ENCODE measurements around the gene SLC25A10.

The SLC25A10 gene

DNA sequence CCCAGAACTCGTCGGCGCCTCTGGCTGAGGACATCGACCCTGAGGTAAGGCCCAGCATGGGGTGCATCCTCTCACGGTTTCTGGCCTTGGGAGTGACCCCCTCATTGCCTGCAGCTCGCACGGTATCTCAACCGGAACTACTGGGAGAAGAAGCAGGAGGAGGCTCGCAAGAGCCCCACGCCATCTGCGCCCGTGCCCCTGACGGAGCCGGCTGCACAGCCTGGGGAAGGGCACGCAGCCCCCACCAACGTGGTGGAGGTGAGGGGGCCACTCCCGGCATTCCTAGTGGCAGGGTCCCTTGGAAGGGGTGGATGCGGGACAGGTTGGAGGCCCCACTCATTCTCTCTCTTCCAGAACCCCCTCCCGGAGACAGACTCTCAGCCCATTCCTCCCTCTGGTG, 17.3 kb upstream of the SLC25A10 start:
- TF ChIP-seq SPI1 (IDR thresholded peaks at IDR 0.05; ENCODE audit: low read depth, low read length) (no peak), POLR2AphosphoS5 (IDR thresholded peaks at IDR 0.05; ENCODE audit: low read depth, low read length) (no peak), TAF1 (IDR thresholded peaks at IDR 0.05; ENCODE audit: low read depth, low read length) (no peak), PAX5 (IDR thresholded peaks at IDR 0.05; ENCODE audit: insufficient read depth, low read length, severe bottlenecking) (no peak), POLR2A (IDR thresholded peaks at IDR 0.05; ENCODE audit: low read depth, low read length) (no peak), POU2F2 (IDR thresholded peaks at IDR 0.05; ENCODE audit: low read depth, low read length) (no peak)
- FAIRE-seq (no peak), DNase-seq (ENCODE audit: insufficient read length, low spot score) (no peak)

DNA sequence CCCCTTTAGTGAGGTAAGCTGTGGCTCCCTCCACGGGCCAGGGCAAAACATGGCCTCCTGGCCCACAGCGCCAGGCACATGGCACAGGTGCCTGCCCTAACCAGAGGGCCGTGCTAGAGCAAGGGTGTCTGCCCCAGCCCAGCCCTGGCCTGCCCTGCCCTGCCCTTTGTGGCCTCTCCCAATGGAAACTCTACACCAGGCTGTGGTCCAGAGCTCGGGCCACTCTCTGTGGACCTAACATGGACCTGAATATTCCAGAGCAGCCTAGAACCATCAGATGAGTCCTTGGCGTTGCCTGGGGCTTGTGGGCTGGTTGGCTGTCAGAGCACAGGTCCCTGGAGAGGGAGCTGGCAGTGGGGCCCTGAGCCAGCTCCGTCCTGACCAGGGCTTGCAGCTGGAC, 16.9 kb upstream of the SLC25A10 start:
- DNase-seq (ENCODE audit: insufficient read length, low spot score): no peak

DNA sequence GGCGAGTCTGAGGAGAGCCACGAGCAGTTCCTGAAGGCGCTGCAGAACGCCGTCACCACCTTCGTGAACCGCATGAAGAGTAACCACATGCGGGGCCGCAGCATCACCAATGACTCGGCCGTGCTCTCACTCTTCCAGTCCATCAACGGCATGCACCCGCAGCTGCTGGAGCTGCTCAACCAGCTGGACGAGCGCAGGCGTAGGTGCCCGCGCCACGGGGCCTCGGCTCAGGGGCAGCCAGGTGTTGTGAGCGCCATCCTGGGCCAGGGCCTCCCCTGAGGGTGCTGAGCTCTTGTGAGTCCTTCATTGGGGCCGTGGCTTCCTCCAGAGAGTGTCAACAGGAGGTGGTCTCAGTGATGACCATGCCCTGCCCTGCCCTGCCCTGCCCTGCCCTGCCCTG, 16.3 kb upstream of the SLC25A10 start:
- FAIRE-seq (no peak), DNase-seq (ENCODE audit: insufficient read length, low spot score) (no peak)
- TF ChIP-seq POLR2A (IDR thresholded peaks at IDR 0.05; ENCODE audit: low read depth, low read length) (no peak), SPI1 (IDR thresholded peaks at IDR 0.05; ENCODE audit: low read depth, low read length) (no peak), POU2F2 (IDR thresholded peaks at IDR 0.05; ENCODE audit: low read depth, low read length) (no peak), POLR2AphosphoS5 (IDR thresholded peaks at IDR 0.05; ENCODE audit: low read depth, low read length) (no peak)

More for the DNA sequence above, 16.9 kb upstream of the SLC25A10 start:
- TF ChIP-seq TAF1 (IDR thresholded peaks at IDR 0.05; ENCODE audit: low read depth, low read length) (no peak), PAX5 (IDR thresholded peaks at IDR 0.05; ENCODE audit: insufficient read depth, low read length, severe bottlenecking) (no peak), POLR2AphosphoS5 (IDR thresholded peaks at IDR 0.05; ENCODE audit: low read depth, low read length) (no peak), SPI1 (IDR thresholded peaks at IDR 0.05; ENCODE audit: low read depth, low read length) (no peak)
- no peak for FAIRE-seq

GRCh38 chr17:81696218-81696941, 15.7 kb upstream of the SLC25A10 start:
- TF ChIP-seq POU2F2 (IDR thresholded peaks at IDR 0.05; ENCODE audit: low read depth, low read length): no peak
- TF ChIP-seq POLR2AphosphoS5 (IDR thresholded peaks at IDR 0.05; ENCODE audit: low read depth, low read length): no peak
- no peak for TF ChIP-seq POLR2A (IDR thresholded peaks at IDR 0.05; ENCODE audit: low read depth, low read length)
- no peak for TF ChIP-seq SPI1 (IDR thresholded peaks at IDR 0.05; ENCODE audit: low read depth, low read length)
- no peak for TF ChIP-seq PAX5 (IDR thresholded peaks at IDR 0.05; ENCODE audit: insufficient read depth, low read length, severe bottlenecking)
- TF ChIP-seq TAF1 (IDR thresholded peaks at IDR 0.05; ENCODE audit: low read depth, low read length): no peak
- no peak for FAIRE-seq

DNA sequence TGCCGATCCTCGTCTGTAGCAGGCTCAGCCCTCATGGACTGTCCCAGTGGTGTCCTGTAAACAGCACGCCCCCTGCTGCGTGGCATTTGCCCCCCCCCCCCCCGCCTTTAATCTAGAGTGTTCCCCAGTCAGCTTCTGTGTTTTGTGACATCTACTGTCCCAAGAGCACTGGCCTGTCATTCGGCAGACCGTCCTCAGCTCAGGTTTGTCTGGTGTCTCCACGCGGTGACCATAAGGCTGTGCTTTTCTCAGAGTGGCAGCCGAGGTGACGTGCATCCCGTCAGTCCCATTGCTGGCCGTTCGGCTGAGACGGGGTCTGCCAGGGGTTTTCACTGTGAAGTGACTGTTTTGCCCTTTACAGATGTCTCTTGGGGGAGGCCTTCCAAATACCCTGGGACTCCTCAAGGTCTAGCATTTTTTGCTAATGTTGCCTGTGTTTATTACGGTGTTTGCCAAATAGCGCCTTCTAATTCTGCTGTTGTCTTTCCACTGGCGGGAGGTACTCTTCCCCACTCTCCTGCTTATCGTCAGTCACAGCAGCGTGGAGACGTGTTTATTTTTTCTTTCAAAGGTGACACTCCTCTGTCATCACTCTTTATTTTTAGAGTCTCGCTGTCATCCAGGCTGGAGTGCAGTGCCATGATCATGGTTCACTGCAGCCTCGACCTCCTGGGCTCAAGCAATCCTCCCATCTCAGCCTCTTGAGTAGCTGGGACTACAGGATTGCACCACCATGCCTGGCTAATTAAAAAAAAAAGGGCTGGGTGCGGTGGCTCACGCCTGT, 14.6 kb upstream of the SLC25A10 start:
- FAIRE-seq: no peak
- TF ChIP-seq POU2F2 (IDR thresholded peaks at IDR 0.05; ENCODE audit: low read depth, low read length) (no peak), PAX5 (IDR thresholded peaks at IDR 0.05; ENCODE audit: insufficient read depth, low read length, severe bottlenecking) (no peak), TAF1 (IDR thresholded peaks at IDR 0.05; ENCODE audit: low read depth, low read length) (no peak), POLR2A (IDR thresholded peaks at IDR 0.05; ENCODE audit: low read depth, low read length) (no peak), SPI1 (IDR thresholded peaks at IDR 0.05; ENCODE audit: low read depth, low read length) (no peak), POLR2AphosphoS5 (IDR thresholded peaks at IDR 0.05; ENCODE audit: low read depth, low read length) (no peak)
- no peak for DNase-seq (ENCODE audit: insufficient read length, low spot score)

More at GRCh38 chr17:81696218-81696941, 15.7 kb upstream of the SLC25A10 start:
- no peak for DNase-seq (ENCODE audit: insufficient read length, low spot score)

DNA sequence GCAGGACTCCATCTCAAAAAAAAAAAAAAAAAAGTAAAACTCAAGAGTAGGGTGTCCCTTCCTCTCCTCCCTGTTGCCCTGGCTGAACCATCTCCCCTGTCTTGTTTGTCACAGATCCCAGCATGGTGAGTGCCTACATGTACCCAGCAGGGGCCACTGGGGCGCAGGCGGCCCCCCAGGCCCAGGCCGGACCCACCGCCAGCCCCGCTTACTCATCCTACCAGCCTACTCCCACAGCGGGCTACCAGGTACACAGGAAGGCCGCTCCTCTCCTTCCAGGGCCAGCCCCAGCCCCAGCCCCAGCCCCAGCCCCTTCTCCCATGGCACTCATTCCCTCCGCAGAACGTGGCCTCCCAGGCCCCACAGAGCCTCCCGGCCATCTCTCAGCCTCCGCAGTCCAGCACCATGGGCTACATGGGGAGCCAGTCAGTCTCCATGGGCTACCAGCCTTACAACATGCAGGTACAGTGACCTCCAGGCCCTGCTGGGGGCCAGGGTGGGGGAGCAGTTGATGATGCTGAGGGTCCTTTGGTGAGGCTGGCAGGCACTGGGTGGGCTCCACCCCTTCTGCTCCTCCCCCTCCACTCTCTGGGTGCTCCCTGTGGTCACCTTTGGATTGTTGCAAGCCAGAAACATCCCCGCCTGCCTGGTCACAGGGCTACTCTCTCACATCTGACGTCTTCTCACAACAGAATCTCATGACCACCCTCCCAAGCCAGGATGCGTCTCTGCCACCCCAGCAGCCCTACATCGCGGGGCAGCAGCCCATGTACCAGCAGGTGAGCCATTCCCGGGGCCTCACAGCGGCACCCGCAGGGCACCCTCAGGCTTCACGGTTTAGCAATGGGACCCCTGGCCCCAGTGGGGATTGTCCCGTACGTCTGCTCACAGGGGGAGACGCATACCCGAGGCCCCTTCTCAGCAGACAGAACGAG, 11.5 kb upstream of the SLC25A10 start:
- FAIRE-seq (no peak), DNase-seq (ENCODE audit: insufficient read length, low spot score) (no peak)
- TF ChIP-seq SPI1 (IDR thresholded peaks at IDR 0.05; ENCODE audit: low read depth, low read length): no peak
- TF ChIP-seq TAF1 (IDR thresholded peaks at IDR 0.05; ENCODE audit: low read depth, low read length): no peak
- no peak for TF ChIP-seq POLR2AphosphoS5 (IDR thresholded peaks at IDR 0.05; ENCODE audit: low read depth, low read length)
- no peak for TF ChIP-seq POLR2A (IDR thresholded peaks at IDR 0.05; ENCODE audit: low read depth, low read length)
- no peak for TF ChIP-seq POU2F2 (IDR thresholded peaks at IDR 0.05; ENCODE audit: low read depth, low read length)
- TF ChIP-seq PAX5 (IDR thresholded peaks at IDR 0.05; ENCODE audit: insufficient read depth, low read length, severe bottlenecking): no peak

DNA sequence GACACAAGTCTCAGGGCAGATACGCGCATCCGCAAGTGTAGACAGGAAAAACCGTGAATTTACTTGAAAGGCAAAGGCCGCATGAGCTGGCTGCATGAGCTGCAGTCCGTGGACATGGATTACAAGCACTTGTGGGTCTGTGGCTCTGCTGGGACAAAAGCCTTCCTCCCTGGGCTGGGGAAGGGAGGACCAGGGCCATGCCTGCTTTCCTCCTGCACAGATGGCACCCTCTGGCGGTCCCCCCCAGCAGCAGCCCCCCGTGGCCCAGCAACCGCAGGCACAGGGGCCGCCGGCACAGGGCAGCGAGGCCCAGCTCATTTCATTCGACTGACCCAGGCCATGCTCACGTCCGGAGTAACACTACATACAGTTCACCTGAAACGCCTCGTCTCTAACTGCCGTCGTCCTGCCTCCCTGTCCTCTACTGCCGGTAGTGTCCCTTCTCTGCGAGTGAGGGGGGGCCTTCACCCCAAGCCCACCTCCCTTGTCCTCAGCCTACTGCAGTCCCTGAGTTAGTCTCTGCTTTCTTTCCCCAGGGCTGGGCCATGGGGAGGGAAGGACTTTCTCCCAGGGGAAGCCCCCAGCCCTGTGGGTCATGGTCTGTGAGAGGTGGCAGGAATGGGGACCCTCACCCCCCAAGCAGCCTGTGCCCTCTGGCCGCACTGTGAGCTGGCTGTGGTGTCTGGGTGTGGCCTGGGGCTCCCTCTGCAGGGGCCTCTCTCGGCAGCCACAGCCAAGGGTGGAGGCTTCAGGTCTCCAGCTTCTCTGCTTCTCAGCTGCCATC, 10.6 kb upstream of the SLC25A10 start:
- DNase-seq (ENCODE audit: insufficient read length, low spot score) (no peak), FAIRE-seq (no peak)
- 0 out of 2 replicates have a peak, but pooled peaks have one; percentile 11 for TF ChIP-seq POU2F2 (IDR thresholded peaks at IDR 0.05; ENCODE audit: low read depth, low read length)
- peak; percentile 17; the same call in 1 of the 2 replicates for TF ChIP-seq POLR2AphosphoS5 (IDR thresholded peaks at IDR 0.05; ENCODE audit: low read depth, low read length)
- TF ChIP-seq TAF1 (IDR thresholded peaks at IDR 0.05; ENCODE audit: low read depth, low read length): no peak
- no peak for TF ChIP-seq PAX5 (IDR thresholded peaks at IDR 0.05; ENCODE audit: insufficient read depth, low read length, severe bottlenecking)
- TF ChIP-seq POLR2A (IDR thresholded peaks at IDR 0.05; ENCODE audit: low read depth, low read length): peak; percentile 59
- no peak for TF ChIP-seq SPI1 (IDR thresholded peaks at IDR 0.05; ENCODE audit: low read depth, low read length)

Data from GM12891 (cell line).